PC-3 (cell line): Measurements from ENCODE around the gene KIF14. TPM values are rescaled to one million over a fixed set of nuclear protein-coding genes. Genes with fewer than 3 reads are reported as not detected.
"Not testable (repeated sequence)": the region's sequence is repeated elsewhere in the genome, so short reads cannot be mapped to it uniquely, and the experiment has no call there.

ENCODE experiments used
- ATAC-seq: fragments of 200-7000 bp; cut with Tn5 transposase; 2 replicates; pipeline ENCODE4 v1.9.1; 2020; ENCODE audit warnings: mild to moderate bottlenecking, moderate library complexity
- BruUV-seq: library from RNA; stranded (reverse); fragments of 400-500 nt; replicated peaks from 2 replicates; lab custom pipeline; 2021; lab: Mats Ljungman, UMichigan
- CTCF ChIA-PET: fragments of 300-600 bp; sonication (Branson Sonifier 250); formaldehyde crosslinking; loops from one replicate; lab custom pipeline; 2022; ENCODE audit warnings: antibody characterized with exemption; lab: Charles Lee
- POLR2A ChIA-PET: fragments of 300-600 bp; sonication (Branson Sonifier 250); formaldehyde crosslinking; loops from one replicate; lab custom pipeline; 2022; ENCODE audit warnings: antibody characterized with exemption; ENCODE audit not compliant: unreplicated experiment; lab: Charles Lee
- DNase-seq: peaks from one replicate; pipeline ENCODE4 v3.0.0-alpha.2; 2015
- H2AFZ ChIP-seq: fragments of 300-600 bp; sonication (generic); 2 replicates; pipeline ENCODE4 v1.6.0; 2016; ENCODE audit warnings: antibody characterized with exemption, low read length
- H3F3A ChIP-seq: fragments of 300-600 bp; sonication (generic); one replicate; pipeline ENCODE4 v1.6.0; 2017; ENCODE audit warnings: antibody characterized with exemption, low read length, control low read depth, mild to moderate bottlenecking; ENCODE audit not compliant: unreplicated experiment
- H3K27ac ChIP-seq: fragments of 300-600 bp; sonication (generic); 2 replicates; pipeline ENCODE4 v1.5.1; 2016; ENCODE audit warnings: mild to moderate bottlenecking, low read length
- H3K27me3 ChIP-seq: fragments of 300-600 bp; sonication (generic); 2 replicates; pipeline ENCODE4 v1.6.1; 2016; ENCODE audit warnings: low read length, mixed read lengths
- H3K36me3 ChIP-seq: fragments of 300-600 bp; sonication (generic); 2 replicates; pipeline ENCODE4 v1.6.1; 2016; ENCODE audit warnings: low read depth, mixed run types, low read length, mixed read lengths
- H3K4me1 ChIP-seq: fragments of 300-600 bp; sonication (generic); 2 replicates; pipeline ENCODE4 v1.5.1; 2016; ENCODE audit warnings: low read length; ENCODE audit not compliant: insufficient read depth
- H3K4me2 ChIP-seq: fragments of 300-600 bp; sonication (generic); 2 replicates; pipeline ENCODE4 v1.6.0; 2016; ENCODE audit warnings: low read length
- H3K4me3 ChIP-seq: fragments of 300-600 bp; sonication (generic); 2 replicates; pipeline ENCODE4 v1.5.1; 2016; ENCODE audit warnings: mild to moderate bottlenecking, low read length, mixed read lengths
- H3K79me2 ChIP-seq: fragments of 300-600 bp; sonication (generic); 2 replicates; pipeline ENCODE4 v1.6.1; 2017; ENCODE audit warnings: low read length, mixed read lengths
- H3K9ac ChIP-seq: fragments of 300-600 bp; sonication (generic); 2 replicates; pipeline ENCODE4 v1.6.0; 2016; ENCODE audit warnings: mild to moderate bottlenecking, low read length
- H3K9me2 ChIP-seq: fragments of 300-600 bp; sonication (generic); replicated peaks from 2 replicates; pipeline ENCODE4 v1.6.1; 2016; ENCODE audit warnings: mixed run types, low read length, mixed read lengths
- H3K9me3 ChIP-seq: fragments of 300-600 bp; sonication (generic); 2 replicates; pipeline ENCODE4 v1.6.1; 2016; ENCODE audit warnings: low read length, mixed read lengths
- H4K20me1 ChIP-seq: fragments of 300-600 bp; sonication (generic); 2 replicates; pipeline ENCODE4 v1.6.1; 2016; ENCODE audit warnings: low read length, mixed read lengths
- CTCF ChIP-seq: fragments of 300-600 bp; sonication (generic); conservative IDR thresholded peaks from 2 replicates; pipeline ENCODE4 v1.5.1; 2017; ENCODE audit warnings: antibody characterized with exemption, low read depth, mild to moderate bottlenecking, low read length
- EZH2 ChIP-seq: fragments of 300-600 bp; sonication (generic); IDR thresholded peaks from one replicate; pipeline ENCODE4 v1.6.1; 2017; ENCODE audit warnings: antibody characterized with exemption, mild to moderate bottlenecking, low read length; ENCODE audit not compliant: unreplicated experiment
- intact Hi-C: fragments of 100-400 bp; cut with micrococcal nuclease; formaldehyde crosslinking; loops from 2 replicates; pipeline ENCODE4 v1.9.0; 2023
- total RNA-seq: library from RNA; depleted of rRNA; stranded (reverse); fragments of >200 nt; gene quantifications from 2 replicates; pipeline ENCODE4 v1.2.3, GENCODE V29; 2014

The KIF14 gene
- total RNA-seq, 1 experiment from 2014 or later: 23.6 TPM

GRCh38 chr1:200556002-200556401 is 64.5 kb downstream of the KIF14 start:
- POLR2A ChIA-PET: no interaction called here
- no TSS peak for BruUV-seq
- H3K27me3 ChIP-seq: no peaks in the 10 kb centered on the region
- H3K4me1 ChIP-seq: peaks cover under 1% of the 10 kb centered on the region
- no peak overlapping the region for H3K4me3 ChIP-seq
- no peak overlapping the region for H3K4me2 ChIP-seq
- H3K9ac ChIP-seq: no peak overlapping the region
- H3K27ac ChIP-seq: no peak overlapping the region
- H3K9me2 ChIP-seq: no peaks in the 10 kb centered on the region
- DNase-seq (peak; percentile 48), ATAC-seq (peak; percentile 57)
- 0 out of 2 replicates have a peak, but pooled peaks cover 3% of the 10 kb centered on the region for H4K20me1 ChIP-seq
- H3K79me2 ChIP-seq: no peaks in the 10 kb centered on the region
- H3K36me3 ChIP-seq: peaks cover 31% of the 10 kb centered on the region; the same call in 1 of the 2 replicates
- TF ChIP-seq EZH2: no peak
- peak; percentile 57 for TF ChIP-seq CTCF
- intact Hi-C loops: loop anchor here (1.0 kb wide), 2 partner anchors 44 to 68 kb away; no protein-coding TSS in a partner anchor
- no peak overlapping the region for H2AFZ ChIP-seq
- H3K9me3 ChIP-seq: no peaks in the 10 kb centered on the region
- CTCF ChIA-PET: interaction anchor here (0.8 to 1.5 kb wide), 2 partner anchors 44 to 46 kb away, joined by 3 read pairs; no protein-coding TSS in a partner anchor
- H3F3A ChIP-seq: peaks cover 8% of the 10 kb centered on the region

- intact Hi-C loops, H3K9me3 ChIP-seq: not testable (repeated sequence)
- POLR2A ChIA-PET: interaction anchor here (0.6 kb wide), 1 partner anchor 205 kb away, joined by 8 read pairs; no protein-coding TSS in a partner anchor
These were observed 67.8 kb downstream of the KIF14 start for GRCh38 chr1:200552737-200553136.

GRCh38 chr1:200550367-200550766 is 70.2 kb downstream of the KIF14 start:
- Histone ChIP-seq H3K9me3 (no peaks in the 10 kb centered on the region), H3K4me3 (no peak overlapping the region), H3K79me2 (no peaks in the 10 kb centered on the region), H3K36me3 (peaks cover 9% of the 10 kb centered on the region; the same call in 1 of the 2 replicates), H3K4me1 (peaks cover 14% of the 10 kb centered on the region), H3K4me2 (no peak overlapping the region), H3F3A (peaks cover 10% of the 10 kb centered on the region), H3K9ac (no peak overlapping the region), H3K27me3 (no peaks in the 10 kb centered on the region), H3K27ac (no peak overlapping the region), H2AFZ (no peak overlapping the region), H3K9me2 (no peaks in the 10 kb centered on the region), H4K20me1 (0 out of 2 replicates have a peak, but pooled peaks cover 4% of the 10 kb centered on the region)
- CTCF ChIA-PET: interaction anchor here (0.5 to 1.5 kb wide), 4 partner anchors 8 to 399 kb away, joined by 3 to 13 read pairs (median 6); no protein-coding TSS in a partner anchor
- no peak for TF ChIP-seq EZH2
- intact Hi-C loops: no loop called here
- POLR2A ChIA-PET: interaction anchor here (0.6 to 0.7 kb wide), 2 partner anchors 124 to 215 kb away, joined by 3 to 5 read pairs; no protein-coding TSS in a partner anchor
- DNase-seq: peak; percentile 82
- no TSS peak for BruUV-seq
- peak; percentile 92 for ATAC-seq

More at GRCh38 chr1:200552737-200553136, 67.8 kb downstream of the KIF14 start:
- H3K27ac ChIP-seq, H3K4me2 ChIP-seq, H4K20me1 ChIP-seq, BruUV-seq, H3K4me3 ChIP-seq, H3K9me2 ChIP-seq, H3K27me3 ChIP-seq, H3K9ac ChIP-seq, CTCF ChIA-PET, ATAC-seq, H2AFZ ChIP-seq, DNase-seq, H3K79me2 ChIP-seq: not testable (repeated sequence)
- peaks cover 16% of the 10 kb centered on the region for H3F3A ChIP-seq
- H3K36me3 ChIP-seq: peaks cover 16% of the 10 kb centered on the region; the same call in 1 of the 2 replicates
- H3K4me1 ChIP-seq: peaks cover 14% of the 10 kb centered on the region
